Dedifferentiated amniotic fluid mesenchymal stem cell (primary cell): ENCODE measurements around the gene KIRREL1.

Experiments used
- DNase-seq: peaks from one replicate; pipeline ENCODE4 v3.0.0-alpha.2; 2016; ENCODE audit errors: extremely low spot score

The KIRREL1 gene

DNA sequence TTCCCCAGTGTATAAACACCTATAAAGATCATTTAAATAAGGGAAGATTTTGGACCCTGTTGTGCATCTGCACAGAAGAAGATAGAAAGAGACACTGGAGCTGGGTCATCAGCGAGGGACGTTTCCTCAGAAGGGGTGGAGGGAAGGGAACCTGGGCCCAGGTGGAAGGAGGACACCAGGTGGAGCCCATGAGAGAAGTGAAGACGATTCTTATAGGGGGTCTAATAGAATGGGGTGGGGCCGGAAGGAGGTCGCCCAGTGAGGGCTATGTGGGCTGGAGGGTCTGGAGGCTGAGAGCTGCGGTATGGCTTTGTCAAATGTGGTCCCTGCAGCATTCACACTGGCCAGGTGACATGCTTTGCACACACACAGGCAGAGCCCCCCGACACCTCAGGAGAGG lies 13.7 kb downstream of the KIRREL1 start:
- DNase-seq = no peak

DNA sequence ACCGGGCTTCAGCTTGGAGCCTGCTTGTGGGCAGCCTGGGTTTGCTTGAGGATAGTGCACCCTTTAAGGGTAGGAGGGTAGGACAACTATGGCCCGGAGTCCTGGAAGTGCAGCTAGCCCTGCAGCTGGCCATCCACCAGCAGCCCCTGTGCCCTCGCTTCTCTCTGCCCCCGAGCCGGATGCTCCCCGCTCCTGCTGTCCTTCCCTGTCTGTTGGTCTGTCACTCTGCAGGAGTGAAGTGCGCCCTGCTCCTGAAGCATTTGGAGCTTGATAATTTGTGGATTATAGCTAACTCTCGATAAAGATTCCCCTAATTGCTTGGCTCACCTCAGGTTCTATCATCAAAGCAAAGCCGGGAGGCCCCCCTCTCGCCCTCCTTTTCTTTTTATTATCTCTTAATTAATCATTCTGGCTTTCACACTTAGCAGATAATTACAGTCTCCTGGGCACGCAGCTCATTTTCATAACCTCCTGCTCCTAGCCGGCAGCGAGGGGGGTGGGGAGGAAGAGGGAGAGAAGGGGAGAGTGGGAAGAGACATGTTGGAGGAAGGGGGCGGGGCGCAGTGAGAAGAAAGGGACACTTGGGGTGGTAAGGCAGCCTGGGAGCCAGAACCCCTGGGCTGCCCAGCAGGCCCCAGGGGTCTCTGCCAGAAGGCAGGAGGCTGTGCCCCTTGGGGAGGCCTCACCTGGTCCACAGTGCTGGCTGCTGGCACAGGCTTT lies 14.4 kb downstream of the KIRREL1 start:
- DNase-seq = no peak

DNA sequence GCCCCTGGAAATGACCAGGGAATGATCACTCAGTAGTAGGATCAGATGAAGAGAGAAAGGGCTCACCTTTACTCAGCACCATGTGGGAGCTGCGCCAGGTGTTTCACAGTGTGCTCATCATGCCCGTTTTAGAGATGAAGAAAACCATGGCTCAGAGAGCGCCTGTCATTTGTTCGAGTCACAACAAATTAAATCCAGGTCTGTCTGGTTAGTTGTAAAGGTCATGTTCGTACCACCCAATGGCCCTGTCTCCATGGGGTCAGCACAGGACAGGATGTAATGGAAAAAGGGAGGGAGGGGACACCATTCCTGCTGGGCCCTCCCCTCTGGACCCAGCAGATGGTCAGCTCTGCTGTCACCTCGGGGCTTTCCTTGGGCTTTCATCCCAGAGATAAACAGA lies 15.2 kb downstream of the KIRREL1 start:
- no peak for DNase-seq

DNA sequence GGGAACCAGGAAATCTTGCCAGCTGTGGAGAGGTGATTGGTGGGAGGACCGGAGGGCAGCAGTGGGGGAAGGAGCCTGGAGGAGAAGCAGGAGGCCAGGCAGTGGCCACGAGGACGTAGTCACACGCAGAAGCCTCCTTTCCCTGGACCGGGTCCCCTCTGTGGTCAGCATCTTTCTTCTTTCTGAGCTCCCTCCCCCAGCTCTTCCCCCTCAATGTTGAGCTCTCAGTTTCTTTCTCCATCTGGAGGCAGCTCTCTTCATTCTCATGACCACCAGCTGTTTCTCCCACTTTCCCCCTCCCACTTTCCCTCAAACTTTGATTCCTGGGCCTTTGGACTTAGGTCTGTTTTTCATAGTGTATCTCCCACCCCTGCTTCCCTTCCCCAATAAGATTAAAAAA lies 18.3 kb downstream of the KIRREL1 start:
- no peak for DNase-seq

DNA sequence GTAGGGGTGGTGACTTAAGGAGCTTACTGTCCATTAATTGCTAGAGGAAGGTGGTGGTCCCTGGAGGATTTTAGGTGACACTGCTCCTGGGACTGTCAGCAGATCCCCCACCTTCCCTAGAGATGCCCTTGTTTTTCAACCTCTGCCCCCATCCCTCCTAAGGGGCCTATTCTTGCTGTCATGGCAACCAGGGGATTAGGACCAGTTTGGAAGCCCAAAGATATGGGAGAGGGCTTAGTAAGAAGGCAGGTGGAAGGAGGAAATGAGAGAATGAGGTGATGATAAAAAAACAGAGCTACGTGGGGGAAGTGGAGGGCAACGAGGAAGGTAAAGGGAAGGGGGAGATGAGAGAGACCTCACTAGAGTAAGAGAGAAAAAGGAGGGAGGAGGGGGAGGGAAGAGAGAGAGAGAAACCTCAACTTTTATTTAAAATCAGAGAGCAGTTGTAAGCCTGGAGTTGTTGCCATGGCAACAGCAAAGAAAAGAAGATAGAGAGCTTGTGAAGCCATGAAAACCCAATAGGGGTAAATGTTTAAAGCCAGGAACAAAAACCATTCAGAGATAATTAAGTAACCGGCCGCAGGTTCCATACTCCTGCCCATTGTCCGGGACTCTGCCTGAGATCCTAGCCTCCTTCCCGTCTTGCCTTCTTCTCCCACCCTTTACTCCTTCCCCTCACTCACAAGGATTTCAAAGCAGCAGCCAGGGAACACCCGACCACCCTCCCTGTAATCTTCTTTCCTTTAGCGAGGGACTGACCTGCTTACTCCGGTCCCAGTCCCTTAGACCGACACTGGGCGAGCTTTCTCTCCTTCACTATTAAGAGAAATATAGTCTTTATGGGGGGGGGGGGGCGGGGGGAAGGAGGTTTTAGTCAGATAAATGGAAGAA lies 20.6 kb downstream of the KIRREL1 start:
- DNase-seq = no peak

DNA sequence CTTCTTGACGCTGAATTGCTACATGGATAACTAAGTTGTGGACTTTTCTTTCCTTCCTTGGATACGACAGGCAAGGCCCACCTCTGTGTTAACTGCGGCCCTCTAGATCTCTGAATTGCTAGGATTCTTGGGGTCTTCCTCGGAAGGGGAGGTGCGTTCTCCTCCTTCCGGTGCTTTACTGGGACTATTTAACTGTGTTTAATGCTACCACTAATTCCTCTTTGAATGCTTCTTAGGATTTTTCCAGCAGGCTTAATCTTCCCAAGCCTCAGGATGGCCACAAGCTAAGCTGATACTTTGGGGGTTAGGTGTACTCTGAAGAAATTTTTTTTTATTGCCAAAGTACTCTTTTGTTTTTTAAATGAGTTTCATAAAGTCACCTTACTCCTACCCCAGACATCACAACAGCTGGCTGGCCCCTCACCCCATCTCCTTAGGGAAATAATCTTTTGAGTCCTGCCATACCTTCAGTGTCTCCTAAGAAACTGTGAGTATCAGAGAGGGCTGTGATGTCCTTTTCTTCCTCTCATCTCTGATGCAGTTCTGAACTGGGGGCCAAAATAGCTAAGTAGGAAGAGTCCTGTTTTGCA lies 21.4 kb downstream of the KIRREL1 start:
- no peak for DNase-seq

DNA sequence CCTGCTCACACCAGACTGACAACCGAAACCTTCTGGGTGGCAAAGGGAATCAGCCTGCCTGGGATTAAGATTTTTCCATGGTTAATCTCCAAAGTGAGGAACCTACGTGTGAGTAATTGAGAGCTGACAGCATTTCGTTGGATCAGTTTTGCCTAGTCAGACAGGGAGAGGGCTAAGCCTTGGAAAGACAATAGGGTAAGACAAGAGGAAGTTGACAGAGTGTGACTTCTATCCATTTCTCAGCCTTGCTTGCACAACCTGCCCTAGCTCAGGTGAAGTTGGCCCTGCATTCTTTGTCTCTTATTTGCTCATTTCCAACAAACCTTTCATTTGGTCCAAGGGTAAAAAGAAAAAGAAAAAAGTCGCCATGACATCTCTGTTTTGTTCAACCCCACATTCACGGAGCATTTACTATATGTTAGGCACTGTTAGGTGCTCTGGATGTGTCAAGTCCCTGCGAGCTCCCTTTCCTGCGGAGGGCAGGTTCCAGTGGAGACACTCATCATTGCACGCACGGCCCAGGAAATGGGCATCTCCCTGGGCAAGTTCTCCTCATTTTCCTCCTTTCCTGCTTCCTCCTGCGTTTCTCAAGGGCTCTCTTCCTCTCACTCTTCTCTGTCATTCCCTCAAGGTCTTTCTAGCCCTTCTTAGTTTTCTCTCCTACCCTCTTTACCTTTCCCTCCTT lies 23.3 kb downstream of the KIRREL1 start:
- no peak for DNase-seq

- no peak for DNase-seq
Observed at GRCh38 chr1:158017800-158018595, 24.6 kb downstream of the KIRREL1 start.

GRCh38 chr1:158019171-158019868 lies 25.9 kb downstream of the KIRREL1 start:
- peak; percentile 97 for DNase-seq

DNA sequence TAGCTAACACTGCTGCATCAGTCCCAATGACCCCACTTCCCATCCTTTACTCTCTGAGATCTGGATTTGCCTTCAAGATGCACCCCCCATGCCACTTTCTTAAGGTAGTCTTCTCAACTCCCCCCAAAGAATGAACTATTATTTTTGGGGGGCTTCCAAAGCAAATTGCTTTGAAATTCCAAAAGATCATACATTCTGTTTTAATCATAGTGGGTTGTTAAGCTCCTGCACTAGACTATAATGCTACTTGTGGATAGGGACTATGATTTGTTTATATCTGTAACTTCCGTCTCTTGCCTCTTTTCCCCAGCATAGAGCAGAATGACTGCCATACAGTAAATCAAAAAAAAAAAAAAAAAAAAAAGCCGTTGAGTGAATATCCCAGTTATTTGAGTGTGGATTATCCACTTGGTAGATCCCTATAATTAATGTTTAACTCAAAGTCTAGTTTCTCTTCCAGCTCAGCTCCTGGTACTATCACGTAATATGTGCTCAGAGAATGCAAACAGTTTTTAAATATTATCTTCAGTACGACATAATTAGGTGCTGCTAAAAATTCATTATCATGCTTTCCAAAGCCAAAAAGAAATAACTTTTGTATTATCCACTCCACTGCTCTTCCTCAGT lies 26.9 kb downstream of the KIRREL1 start:
- DNase-seq = no peak

- DNase-seq = peak; percentile 27
Observed at GRCh38 chr1:158020886-158021620, 27.6 kb downstream of the KIRREL1 start.

- DNase-seq = no peak
Observed at GRCh38 chr1:158021721-158022120, 28.3 kb downstream of the KIRREL1 start.

- DNase-seq = no peak
Observed at GRCh38 chr1:158022554-158023312, 29.3 kb downstream of the KIRREL1 start.

DNA sequence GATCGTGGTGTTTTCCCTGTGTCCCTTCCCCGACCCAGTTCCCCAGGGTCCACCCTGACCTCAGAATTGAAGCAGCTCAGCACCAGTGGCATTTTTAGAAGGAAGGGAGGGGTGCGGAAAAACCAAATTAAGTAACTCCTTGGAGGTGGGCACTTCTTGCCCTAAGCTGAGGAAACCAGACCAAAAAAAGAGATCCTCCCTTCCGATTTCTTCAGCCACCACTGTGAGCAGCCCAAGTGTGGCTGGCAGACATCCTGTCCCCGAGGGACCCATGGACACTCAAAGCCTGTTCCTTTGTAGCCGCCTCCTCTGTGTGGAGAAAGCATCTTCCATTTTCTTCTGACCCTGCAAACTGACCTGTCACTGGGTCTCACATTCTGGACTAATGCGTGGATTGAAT lies 31.3 kb downstream of the KIRREL1 start:
- no peak for DNase-seq

GRCh38 chr1:158025576-158026230 lies 32.3 kb downstream of the KIRREL1 start:
- DNase-seq = no peak

- DNase-seq = no peak
Observed at GRCh38 chr1:158026651-158027050, 33.2 kb downstream of the KIRREL1 start.

DNA sequence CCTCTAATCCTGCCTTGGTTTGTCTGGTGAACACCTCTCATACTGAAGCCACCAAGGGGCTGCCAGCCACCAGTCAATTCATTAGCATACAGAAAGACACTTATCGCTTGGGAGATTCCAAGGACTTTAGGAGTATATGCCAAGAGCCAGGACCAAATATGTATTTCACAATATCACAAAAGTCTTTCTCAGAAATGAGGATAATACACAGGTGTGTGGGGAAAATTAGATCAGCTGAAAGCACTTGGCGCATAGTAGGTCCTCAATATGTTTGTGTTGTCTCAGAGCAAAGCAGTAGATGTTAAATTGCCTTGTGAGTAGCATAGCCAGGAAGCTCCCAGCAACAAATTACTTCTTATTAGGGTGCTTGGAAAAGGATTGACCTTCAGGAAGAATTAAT lies 34.1 kb downstream of the KIRREL1 start:
- DNase-seq = no peak

GRCh38 chr1:158028969-158029368 lies 35.5 kb downstream of the KIRREL1 start:
- no peak for DNase-seq
